ENCODE data around the gene TSFM.
A peak's percentile ranks its signal among the peaks of the same experiment; 100 is the strongest.

Gene TSFM

GRCh38 chr12:57782608-57783465, at the start of gene TSFM:
TSFM (plus strand) TSS chr12:57782787; CDS start chr12:57782802, 15 bp downstream.
- DNase-seq: peak; percentile 95

- DNase-seq: no peak
These were observed 48.7 kb upstream of the TSFM start for GRCh38 chr12:57733928-57734327.

- no peak for DNase-seq
These were observed 48.0 kb upstream of the TSFM start for GRCh38 chr12:57734591-57734990.

- peak; percentile 27 for DNase-seq
These were observed 47.3 kb upstream of the TSFM start for GRCh38 chr12:57735198-57735855.

GRCh38 chr12:57735952-57736740, 46.4 kb upstream of the TSFM start:
- DNase-seq: no peak

- no peak for DNase-seq
These were observed 45.7 kb upstream of the TSFM start for GRCh38 chr12:57736741-57737466.

- no peak for DNase-seq
These were observed 44.8 kb upstream of the TSFM start for GRCh38 chr12:57737467-57738460.

- DNase-seq: no peak
These were observed 43.8 kb upstream of the TSFM start, which contains the start of gene AGAP2 for GRCh38 chr12:57738661-57739237. AGAP2 (minus strand) TSS chr12:57738742; CDS start chr12:57738246, 496 bp downstream.

GRCh38 chr12:57739387-57739786, 43.2 kb upstream of the TSFM start:
- DNase-seq: no peak

GRCh38 chr12:57739914-57740538, 42.6 kb upstream of the TSFM start:
- DNase-seq: no peak

- no peak for DNase-seq
These were observed 41.8 kb upstream of the TSFM start for GRCh38 chr12:57740656-57741412.

GRCh38 chr12:57741413-57741789, 41.2 kb upstream of the TSFM start:
- DNase-seq: no peak

GRCh38 chr12:57741844-57742738, 40.5 kb upstream of the TSFM start:
- no peak for DNase-seq

GRCh38 chr12:57743769-57744168, 38.8 kb upstream of the TSFM start:
- DNase-seq: no peak

GRCh38 chr12:57744194-57744776, 38.3 kb upstream of the TSFM start:
- DNase-seq: peak; percentile 94

GRCh38 chr12:57744777-57745484, 37.7 kb upstream of the TSFM start, which contains the start of gene TSPAN31:
TSPAN31 (plus strand) TSS chr12:57745039; CDS start chr12:57745155, 116 bp downstream.
- DNase-seq: peak; percentile 98

- no peak for DNase-seq
These were observed 37.1 kb upstream of the TSFM start for GRCh38 chr12:57745485-57745881.
